Measurements from ENCODE around the gene CACNA1H.
A peak's percentile ranks its signal among the peaks of the same experiment; 100 is the strongest.
"Not testable (repeated sequence)": the region's sequence is repeated elsewhere in the genome, so short reads cannot be mapped to it uniquely, and the experiment has no call there.

Gene CACNA1H

DNA sequence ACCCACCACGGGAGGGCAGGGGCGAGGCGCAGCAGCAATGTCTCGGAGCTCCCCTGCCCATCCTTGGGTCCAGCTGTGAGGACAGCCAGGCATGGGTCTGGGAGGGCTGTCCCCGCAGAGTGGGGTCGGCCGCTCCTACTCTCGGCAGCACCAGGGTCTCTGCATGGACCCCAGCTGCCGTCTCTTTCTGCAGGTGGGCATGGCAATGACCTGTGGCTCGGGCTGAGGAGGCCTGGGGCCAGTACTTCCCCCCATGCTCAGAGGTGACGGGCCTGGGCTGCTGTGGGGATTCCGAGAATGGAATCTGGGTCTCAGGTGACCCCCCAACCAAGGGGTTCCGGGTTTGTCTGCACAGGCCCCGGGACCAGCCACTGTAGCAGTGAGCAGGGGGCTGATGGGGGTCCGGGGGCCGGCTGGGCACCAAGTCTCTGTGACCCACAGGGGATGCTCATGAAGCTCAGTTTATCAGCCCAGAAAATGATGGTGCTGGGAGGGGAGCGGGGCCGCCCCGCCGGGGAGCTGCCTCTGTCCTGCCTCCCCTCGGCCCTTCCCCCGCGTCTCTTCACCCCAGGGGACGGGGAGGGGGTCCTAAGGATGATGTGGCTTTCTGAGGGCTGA lies 23.5 kb downstream of the CACNA1H start:
- DNase-seq, result no peak

DNA sequence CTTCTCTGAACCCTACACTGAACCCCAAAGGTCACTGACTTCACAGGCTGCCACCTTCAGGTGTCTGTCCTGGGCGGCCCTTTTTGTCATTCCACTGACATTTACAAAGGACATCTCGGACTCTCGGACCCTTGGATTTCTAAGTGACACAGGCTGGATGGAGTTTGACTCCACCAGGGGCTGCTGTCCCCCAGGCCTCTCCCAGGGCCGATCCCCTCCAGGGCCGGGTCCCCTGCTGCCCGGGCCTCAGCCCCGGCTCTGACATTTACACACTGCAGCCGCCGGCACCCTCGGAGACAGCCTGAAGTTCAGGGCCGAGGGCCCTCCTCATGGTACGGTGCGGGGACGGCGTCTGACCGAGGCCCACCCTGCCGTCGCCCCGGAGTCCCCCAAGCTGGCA lies 24.1 kb downstream of the CACNA1H start:
- no peak for DNase-seq

DNA sequence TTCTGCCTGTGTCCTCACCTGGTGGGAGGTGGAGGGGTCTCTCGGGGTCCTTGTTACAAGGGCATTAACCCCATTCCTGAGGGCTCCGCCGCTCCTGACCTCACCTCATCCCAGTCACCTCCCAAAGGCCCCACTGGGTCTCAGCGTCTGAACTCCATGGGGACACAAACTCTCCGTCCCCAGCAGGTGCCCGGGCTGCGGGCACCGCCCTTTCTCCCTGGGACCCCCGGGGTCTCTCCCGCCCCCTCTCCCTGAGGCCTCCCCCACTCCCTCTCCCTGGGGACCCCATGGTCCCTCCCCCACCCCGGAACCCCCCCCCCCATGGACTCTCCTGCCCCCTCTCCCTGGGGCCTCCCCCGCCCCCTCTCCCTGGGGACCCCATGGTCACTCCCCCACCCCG lies 24.8 kb downstream of the CACNA1H start:
- DNase-seq, result no peak

DNA sequence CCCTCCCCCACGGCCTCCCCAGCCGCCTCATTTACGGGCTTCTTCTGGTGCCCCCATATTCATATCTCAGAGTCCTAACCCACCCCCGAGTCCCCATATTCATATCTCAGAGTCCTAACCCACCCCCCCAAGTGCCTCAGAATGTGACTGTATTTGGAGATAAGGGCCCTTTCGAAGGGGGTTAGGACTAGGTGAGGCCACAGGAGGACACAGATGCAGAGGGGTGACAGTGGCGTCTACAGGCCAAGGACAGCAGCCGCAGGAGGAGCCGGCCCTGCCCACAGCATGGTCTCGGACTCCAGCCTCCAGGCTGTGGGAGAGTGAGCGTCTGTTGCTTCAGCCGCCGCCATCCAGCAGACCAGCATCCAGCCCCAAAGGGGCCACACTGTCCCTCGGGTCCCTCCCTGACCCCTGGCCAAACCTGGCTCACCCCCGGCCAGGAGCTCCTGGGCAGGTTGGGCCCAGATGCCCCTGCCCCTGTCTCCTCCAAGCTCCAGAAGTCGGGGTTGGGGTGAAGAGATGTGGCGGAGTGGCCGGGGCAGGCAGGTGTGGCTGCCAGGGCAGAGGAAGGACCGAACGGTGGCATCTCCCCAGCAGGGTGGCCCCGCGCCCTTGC lies 25.5 kb downstream of the CACNA1H start:
- no peak for DNase-seq

DNA sequence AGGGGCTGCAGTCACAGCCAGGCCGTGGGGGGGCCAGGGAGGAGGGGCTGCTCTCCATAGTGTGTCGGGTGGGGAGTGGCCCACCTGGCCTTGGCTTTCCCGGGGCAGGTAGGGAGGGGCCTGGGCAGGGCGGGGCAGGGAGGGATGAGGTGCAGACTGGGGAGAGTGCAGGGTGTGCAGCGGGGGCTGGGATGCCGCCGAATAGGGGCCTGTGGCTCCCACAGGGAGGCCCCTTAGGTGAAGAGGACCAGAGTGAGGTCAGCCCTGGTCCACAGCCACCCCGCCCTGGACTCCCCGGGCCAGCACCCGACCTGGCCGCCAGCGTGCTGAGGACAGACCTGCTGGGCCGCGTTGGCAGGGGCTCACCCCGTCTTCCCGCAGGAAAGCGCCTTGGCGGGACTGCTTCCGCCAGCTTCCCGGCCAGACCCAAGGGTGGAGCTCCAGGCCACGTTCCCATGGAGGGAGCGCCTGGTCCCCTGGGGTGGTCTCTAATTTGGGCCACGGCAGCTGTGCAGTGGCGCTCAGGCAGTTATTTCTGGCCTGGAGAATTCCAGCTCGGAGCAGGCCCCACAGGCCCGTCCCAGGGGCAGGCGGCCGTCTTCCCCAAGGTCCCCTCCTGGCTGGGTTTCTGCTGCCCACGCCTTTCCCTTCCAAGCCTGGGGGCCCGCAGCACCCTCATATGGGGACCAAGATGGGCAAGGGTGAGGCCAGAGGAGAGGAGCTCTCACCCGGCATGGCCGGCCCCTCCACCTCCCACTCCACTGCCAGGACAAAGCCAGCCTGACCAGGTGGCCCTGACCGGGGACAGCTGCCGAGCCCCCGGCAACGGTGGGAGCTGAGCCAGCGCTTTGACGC lies 27.9 kb downstream of the CACNA1H start:
- no peak for DNase-seq

DNA sequence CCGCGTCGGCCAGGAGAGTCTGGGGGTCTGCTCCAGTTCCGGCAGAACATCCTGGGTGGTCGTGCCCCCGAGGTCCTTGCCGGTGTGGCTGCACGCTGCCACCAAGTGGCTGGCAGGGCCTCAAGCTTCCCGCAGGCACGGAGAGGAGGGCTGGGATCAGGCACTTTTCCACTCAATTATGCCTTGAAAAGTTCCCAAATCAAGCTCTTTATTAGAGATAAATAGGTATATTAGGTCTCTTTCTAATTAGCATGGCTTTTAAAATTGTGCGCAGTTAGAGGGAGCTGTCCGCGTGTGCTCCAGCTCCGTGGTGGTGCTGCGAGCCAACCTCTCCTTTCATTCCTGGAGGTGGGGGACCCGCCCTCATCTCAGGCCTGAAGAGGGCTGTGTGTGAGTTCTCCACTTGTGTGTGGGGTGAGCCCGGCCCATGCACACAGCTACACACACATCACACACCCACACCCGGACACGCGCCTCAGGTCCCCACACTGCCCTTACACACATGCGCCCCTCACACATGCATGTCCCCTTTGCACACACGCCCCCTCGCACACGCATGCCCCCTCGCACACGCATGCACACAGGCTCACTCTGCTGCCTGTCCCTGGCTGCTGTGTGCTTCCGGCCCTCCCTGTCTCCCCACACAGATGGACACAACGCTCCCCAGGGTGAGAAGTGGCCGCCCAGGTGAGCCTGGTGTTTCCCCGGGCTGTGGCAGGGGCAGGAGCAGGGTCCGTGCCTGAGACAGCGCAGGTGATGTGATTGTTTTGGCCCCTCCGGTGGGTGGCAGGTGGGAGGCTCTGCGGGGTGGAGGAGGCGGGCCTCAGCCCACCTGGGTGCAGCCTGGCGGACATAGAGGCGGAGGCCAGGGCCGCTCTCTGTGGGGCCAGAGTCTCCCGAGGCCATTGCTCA lies 28.8 kb downstream of the CACNA1H start:
- DNase-seq, result no peak

DNA sequence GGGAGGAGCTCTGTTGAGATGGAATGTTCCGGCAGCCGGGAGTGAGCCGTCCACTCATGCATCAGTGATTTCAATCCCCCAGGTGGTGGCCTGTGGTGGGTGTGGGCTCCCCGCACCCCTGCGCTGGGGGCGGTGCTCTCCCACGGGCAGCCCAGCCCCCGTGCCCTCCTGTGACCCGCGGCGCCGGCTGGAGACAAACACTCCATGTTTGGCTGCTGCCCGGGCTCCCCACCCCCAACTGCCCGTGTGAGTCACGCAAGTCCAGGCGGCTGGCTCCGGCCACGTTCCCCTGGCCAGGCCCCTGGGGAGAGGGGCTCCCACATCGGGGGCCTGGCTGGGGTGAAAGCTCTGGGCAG lies 29.4 kb downstream of the CACNA1H start:
- no peak for DNase-seq

DNA sequence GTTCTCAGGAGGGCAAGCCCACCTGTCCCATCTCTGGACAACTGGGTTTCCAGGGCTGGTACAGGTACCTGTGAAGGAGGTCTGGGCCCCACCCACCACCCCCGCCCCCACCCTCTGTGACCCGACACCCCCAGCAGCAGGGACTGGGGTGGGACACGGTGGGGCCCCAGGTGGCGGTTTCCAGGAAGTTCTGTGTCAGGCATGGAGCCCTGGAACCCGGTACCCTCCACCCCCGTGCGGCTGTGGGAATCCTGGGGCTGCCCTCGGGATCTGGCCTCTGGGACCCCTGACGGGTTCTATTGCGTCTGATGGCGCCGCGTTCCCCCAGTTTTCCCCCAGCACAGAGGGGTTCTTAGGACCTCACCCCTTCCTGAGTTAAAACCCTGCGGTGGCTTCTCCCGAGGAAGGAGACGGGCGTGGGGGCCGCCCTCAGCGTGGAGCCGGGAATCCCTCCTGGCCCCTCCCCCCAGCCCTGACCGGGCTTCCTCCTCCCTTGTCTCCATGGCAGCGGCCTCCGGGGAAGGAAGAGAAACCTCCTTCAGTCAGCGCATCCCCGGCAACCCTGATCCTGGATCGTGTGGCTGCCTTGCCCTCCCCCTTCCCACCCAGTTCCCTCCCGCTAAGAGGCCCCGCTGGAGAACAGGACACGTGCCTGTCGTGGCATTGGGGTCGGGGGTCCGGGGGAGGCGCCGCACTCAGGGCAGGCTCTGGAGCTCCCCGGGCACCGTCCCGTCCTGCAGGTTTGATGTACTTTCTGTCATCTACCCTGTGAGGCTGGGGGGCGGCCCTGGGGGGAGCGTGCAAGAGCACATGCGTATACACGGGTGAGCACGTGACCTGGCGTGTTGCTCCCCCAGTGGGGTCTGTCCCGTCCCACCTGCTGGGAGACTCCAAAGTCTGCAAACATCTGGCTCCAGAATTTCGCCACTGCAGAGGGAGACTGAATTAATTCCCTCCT lies 30.3 kb downstream of the CACNA1H start:
- DNase-seq, result no peak

DNA sequence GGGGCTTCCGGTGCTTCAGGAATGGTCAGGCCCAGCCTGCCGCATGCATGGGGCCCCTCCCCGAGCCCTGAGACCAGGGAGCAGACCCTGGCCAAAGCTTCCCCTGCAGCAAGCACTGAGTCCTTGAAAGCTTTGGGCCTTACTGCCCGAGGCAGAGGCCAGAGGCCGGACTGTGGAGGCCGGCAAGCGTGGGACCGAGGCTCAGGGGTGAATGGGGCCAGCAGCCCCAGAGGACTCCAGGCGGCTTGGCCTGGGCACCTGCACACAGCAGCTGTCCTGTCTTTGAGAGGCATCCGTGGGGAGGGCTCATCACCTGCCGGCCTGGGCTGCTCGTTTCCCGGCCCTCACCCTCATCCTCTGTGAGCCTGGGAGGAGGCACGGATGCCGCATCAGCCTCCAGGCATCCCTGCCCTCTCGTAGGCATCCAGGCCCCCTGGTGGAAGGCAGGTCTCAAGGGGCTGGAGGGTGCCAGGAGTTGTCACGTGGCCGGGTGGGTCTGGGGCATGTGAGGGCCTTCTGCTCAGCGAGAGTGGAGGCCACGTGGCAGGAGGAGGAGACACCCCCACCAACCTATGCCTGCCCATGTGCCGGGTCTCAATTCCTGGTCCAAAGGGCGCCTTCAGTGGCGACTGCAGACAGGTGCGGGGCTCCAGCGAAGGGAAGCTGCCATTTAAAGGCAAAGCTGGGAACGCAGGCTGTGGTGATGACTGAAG lies 31.4 kb downstream of the CACNA1H start:
- no peak for DNase-seq

DNA sequence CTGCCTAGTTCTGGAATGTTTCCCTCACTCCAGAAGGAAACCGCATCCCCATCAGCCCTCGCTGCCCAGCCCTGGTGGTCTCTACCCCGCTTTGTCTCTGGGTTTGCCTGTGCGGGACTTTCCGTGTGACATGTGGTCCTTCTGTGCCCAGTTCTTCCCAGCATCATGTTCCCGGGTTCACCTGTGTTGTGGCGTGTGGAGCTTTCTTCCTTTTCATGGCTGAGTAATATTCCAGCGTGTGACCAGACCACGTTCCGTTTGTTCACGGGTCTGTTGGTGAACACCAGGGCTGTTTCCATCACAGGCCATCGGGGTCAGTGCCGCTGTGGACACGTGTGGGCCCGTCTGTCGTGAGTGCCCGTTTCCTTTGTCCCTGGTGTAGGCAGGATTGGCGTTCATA lies 32.1 kb downstream of the CACNA1H start:
- DNase-seq, result no peak

DNA sequence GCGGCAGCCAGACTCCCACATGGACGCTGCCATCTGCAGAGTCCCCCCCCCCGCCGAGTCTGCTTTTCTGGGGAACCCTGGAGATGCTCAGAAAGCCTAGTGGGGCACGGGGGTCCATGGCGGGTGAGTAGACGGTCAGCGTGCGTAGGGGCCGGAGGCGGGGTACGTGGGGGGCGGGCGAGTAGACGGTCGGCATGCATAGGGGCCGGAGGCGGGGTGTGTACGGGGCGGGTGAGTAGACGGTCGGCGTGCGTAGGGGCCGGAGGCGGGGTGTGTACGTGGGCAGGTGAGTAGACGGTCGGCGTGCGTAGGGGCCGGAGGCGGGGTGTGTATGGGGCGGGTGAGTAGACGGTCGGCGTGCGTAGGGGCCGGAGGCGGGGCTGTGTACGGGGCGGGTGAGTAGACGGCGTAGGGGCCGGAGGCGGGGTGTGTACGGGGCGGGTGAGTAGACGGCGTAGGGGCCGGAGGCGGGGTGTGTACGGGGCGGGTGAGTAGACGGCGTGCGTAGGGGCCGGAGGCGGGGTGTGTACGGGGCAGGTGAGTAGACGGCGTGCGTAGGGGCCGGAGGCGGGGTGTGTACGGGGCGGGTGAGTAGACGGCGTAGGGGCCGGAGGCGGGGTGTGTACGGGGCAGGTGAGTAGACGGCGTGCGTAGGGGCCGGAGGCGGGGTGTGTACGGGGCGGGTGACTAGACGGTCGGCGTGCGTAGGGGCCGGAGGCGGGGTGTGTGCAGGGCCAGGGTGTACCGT lies 32.7 kb downstream of the CACNA1H start:
- DNase-seq, result not testable (repeated sequence)

DNA sequence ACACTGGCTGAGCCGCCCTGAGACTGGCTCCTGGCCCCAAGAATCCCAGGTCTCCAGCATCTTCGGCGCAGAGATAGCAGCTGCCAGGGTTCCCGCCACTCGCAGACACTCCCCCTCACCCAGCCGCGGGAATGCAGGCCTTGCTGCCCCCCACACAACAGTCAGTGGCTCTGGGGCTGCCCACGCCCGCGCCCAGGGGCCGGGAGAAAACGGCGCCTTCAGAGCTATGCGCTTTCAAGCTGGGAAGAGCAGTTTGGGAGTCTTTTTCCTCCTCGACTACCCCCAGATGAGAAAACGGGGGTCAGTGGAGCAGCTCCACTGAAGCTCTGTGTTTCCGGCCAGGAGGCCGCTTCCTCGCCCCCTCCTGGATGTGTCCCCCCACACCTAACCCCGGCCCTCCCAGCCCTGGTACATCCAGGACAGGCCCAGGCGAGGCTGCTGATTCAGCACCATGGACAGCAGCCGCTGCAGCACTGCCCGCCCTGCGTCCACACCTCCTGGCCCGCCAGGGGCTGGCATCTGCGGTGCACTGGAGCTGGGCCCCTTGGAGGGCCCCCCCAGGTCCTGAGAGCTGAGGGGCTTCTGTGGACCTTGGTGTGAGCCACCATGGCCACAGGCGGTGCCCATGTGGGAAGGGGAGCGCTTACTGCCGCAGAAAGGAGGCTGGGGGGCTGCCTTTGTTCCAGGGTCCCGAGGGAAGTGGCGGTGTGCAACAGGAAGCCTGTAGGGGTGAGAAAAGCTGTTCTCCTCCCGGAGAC lies 35.7 kb downstream of the CACNA1H start:
- peak; percentile 6 to 46 for DNase-seq

DNA sequence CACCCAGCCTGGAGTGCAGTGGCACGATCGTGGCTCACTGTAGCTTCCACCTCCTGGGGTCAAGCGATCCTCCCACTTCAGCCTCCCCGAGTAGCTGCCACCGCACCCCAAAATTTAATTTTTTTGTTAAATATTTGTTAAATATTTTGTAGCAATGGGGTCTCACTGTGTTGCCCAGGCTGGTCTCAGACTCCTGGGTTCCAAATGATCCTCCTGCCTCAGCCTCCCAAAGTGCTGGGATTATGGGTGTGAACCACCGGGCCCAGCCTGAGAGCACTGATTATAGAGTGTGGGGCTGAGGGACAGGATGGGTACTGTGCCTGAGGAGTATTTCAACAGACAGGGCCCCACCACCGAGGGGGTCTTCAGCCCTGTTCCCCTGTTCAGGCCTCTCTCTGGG lies 36.5 kb downstream of the CACNA1H start:
- DNase-seq, result no peak

DNA sequence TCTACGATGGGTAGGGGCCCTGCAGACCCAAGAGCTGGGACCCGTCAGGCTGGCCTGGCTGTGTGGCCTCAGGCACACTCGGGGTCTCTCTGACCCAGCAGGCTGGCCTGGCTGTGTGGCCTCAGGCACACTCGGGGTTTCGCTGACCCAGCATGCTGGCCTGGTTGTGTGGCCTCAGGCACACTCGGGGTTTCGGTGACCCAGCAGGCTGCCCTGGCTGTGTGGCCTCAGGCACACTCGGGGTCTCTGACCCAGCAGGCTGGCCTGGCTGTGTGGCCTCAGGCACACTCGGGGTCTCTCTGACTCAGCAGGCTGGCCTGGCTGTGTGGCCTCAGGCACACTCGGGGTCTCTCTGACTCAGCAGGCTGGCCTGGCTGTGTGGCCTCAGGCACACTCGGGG lies 37.9 kb downstream of the CACNA1H start:
- DNase-seq, result not testable (repeated sequence)

DNA sequence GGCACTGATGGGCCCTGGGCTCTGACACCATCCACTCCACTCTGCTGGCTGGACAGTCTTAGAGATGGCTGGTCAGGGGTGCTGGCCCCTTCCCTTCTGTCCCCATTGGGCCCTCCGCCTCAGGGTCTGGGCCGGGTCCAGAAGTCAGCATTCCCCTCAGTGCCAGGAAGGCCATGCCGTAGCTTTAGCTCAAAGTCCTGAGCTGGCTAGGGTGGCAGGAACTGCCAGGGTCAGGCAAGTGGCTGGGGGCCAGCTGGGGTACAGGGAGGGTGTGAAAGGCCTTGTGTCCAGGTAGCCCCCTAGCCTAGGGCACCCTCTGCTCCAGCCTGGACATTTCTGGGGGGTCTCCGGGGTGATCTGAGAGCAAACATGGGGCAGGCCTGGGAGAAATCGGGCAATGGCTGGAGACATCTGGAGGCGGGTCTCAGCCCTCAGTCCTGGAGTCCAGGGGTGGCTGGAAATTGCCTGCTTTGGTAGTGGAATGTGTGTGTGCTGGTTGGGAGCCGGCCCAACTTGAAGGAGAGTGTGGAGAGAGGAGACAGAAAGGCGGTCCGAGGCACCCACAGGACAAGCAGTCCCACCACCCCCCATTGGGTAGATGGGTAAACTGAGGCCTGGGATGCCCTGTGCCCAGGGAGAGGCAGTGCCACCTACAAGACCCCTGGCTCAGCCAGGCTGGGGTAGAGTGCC lies 39.6 kb downstream of the CACNA1H start:
- DNase-seq, result no peak

DNA sequence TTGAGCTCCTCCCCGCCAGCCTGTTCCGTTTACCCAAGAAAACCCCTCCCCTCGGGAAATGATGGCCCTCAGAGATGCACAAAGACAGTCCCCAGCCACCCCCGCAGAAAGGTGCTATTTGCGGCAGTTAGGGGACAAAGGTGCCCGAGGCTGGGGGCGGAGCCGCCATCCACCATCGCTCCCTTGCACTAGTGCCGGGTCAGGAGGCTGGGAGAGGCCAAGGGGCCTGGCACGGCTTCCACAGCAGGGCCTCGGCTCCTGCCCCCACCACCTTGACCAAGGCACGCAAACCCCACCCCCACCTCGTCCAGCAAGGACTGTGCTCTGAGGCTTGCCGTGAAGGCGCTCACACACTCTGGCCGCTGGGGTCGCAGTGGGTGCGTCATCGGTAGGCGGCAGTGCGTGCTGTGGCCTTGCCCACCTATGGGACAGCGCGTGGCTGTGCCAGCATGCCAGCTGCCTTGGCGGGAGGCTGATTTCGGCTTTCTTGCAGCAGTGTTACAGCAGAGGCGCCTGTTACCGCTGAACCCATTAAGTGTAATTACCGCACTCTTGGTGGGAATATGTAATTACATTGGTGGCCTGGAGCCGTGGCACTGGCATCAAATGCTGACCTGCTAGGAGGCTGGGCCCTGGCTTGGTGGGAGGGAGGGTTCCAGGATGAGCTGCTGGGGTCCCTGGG lies 40.4 kb downstream of the CACNA1H start:
- DNase-seq, result no peak

DNA sequence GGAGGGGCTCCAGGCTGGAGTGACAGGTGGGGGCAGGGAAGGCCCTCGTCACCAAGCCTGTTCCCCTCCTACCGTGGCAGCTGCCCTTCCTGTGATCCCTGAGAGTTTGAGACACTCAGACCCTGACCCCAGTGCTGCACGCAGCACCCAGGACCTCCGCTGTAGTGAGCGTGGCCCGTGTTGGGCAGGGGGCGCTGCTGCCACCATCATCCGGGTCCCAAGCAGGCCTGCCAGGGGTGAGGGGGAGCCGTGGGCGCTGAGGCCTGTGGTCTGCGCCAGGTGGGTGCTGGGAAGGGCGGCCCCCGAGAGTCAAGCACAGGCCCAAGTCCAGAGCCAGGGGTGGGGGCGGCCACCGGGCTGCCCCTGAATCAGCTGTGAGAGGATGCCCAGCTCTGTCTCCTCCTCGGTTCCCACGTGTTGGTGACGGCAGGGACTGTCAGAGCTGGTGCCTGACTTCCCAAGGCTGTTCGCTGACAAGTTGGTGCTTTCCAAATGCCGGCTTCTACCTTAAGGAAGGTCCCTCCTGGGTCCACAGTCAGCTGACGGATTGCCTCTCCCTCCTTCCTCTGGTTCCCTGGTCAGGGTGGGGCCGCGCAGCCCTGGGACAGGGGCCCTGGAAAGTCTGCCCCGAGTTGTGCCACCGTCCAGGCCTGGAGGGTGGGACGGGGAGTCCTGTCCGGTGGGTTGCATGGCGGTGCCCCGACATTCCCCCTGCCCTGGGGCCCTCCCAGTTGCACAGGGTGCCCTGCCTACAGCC lies 41.1 kb downstream of the CACNA1H start:
- DNase-seq, result no peak
